Fibroblast of pulmonary artery (primary cell): ENCODE results near the gene MMP27.
"Not testable (repeated sequence)": the region's sequence is repeated elsewhere in the genome, so short reads cannot be mapped to it uniquely, and the experiment has no call there.

Experiments
- DNase-seq: peaks from one replicate; pipeline ENCODE4 v3.0.0-alpha.2; 2010; ENCODE audit warnings: low read depth
- H3K4me3 ChIP-seq: replicated peaks from 2 replicates; pipeline ENCODE4 v1.5.1; 2011; ENCODE audit warnings: low read depth, mild to moderate bottlenecking, control low read depth, low read length, moderate library complexity
- TF ChIP-seq, protein P1 (sequence below): IDR thresholded peaks from 2 replicates; pipeline ENCODE4 v1.5.1; 2011; ENCODE audit warnings: mild to moderate bottlenecking, control low read depth, low read length, inconsistent platforms; ENCODE audit errors: missing control alignments

Gene MMP27

DNA sequence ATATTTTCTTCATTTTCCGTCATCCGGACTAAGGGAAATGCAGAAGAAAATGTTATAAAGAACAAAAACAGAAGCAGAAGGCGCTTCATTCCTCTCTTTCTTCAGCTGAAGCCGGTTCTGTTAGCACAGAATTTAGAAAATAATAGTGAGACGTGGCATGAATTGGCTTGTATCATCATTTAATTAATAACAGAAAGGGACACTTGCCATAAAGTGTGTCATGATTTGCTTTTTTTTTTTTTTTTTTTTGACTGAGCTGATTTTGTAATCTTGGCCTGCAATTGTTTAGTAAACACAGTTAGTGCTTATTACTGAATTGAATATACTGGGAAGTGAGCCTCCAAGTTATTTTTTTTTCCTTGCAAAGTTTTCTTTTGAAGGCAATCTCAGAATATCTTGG lies at the start of gene MMP27:
Gene MMP27 (minus strand): TSS at position 144 of the 400 bp plus-strand sequence. CDS start 55 bp downstream, at position 89.
- DNase-seq, result no peak
- TF ChIP-seq, protein P1, sequence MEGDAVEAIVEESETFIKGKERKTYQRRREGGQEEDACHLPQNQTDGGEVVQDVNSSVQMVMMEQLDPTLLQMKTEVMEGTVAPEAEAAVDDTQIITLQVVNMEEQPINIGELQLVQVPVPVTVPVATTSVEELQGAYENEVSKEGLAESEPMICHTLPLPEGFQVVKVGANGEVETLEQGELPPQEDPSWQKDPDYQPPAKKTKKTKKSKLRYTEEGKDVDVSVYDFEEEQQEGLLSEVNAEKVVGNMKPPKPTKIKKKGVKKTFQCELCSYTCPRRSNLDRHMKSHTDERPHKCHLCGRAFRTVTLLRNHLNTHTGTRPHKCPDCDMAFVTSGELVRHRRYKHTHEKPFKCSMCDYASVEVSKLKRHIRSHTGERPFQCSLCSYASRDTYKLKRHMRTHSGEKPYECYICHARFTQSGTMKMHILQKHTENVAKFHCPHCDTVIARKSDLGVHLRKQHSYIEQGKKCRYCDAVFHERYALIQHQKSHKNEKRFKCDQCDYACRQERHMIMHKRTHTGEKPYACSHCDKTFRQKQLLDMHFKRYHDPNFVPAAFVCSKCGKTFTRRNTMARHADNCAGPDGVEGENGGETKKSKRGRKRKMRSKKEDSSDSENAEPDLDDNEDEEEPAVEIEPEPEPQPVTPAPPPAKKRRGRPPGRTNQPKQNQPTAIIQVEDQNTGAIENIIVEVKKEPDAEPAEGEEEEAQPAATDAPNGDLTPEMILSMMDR, result no peak
- no peak within 1 kb of the TSS for H3K4me3 ChIP-seq

- TF ChIP-seq, protein P1, result no peak
- H3K4me3 ChIP-seq, result no peak overlapping the region
- DNase-seq, result no peak
Observed at GRCh38 chr11:102753267-102753666, 47.7 kb upstream of the MMP27 start.

- no peak for DNase-seq
- H3K4me3 ChIP-seq, result no peak overlapping the region
- TF ChIP-seq, protein P1, result no peak
Observed at GRCh38 chr11:102751673-102752072, 46.1 kb upstream of the MMP27 start.

DNA sequence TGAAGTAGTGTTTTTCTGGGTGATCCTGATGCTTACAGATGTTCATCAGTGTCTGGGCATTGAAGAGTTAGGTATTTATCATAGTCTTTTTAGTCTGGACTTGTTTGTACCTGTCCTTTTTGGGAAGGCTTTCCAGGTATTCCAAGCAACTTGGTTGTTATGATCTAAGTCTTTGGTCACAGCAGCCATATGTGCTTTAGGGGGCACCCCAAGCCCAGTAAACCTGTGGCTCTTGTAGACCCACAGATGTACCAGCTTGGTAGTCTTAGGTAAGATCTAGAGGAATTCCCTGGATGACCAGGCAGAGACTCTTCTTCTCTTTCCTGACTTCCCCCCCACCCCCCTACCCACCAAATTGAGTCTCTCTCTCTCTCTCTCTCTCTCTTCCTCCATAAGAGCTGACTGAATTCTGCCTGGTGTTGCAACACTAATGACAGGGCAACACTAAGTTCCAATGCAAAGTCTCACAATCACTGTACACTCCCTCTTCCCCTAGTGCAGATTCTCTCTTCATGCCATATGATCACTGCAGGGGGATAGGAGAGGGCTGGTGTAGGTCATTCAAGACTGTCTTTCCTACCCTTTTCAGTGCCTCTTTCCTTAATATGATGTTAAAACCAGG lies 43.6 kb upstream of the MMP27 start:
- no peak overlapping the region for H3K4me3 ChIP-seq
- DNase-seq, result no peak

DNA sequence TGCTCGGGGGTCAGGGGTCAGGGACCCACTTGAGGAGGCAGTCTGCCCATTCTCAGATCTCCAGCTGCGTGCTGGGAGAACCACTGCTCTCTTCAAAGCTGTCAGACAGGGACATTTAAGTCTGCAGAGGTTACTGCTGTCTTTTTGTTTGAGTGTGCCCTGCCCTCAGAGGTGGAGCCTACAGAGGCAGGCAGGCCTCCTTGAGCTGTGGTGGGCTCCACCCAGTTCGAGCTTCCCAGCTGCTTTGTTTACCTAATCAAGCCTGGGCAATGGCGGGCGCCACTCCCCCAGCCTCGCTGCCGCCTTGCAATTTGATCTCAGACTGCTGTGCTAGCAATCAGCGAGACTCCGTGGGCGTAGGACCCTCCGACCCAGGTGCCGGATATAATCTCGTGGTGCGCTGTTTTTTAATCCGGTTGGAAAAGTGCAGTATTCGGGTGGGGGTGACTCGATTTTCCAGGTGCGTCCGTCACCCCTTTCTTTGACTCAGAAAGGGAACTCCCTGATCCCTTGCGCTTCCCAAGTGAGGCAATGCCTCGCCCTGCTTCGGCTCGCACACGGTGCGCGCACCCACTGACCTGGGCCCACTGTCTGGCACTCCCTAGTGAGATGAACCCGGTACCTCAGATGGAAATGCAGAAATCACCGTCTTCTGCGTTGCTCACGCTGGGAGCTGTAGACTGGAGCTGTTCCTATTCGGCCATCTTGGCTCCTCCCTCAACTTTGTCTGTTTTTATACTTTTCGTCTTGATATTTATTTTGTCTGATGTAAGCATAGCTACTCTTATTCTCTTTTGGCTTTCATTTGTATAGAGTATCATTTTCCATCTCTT lies 41.4 kb upstream of the MMP27 start:
- DNase-seq, result not testable (repeated sequence)
- H3K4me3 ChIP-seq, result peak overlapping the region; percentile 22

More for the DNA sequence above, 43.6 kb upstream of the MMP27 start:
- TF ChIP-seq, protein P1, result no peak

GRCh38 chr11:102734650-102735049 lies 29.1 kb upstream of the MMP27 start:
- no peak for DNase-seq
- TF ChIP-seq, protein P1, result no peak
- H3K4me3 ChIP-seq, result no peak overlapping the region

GRCh38 chr11:102733232-102733875 lies 27.8 kb upstream of the MMP27 start:
- DNase-seq, result peak; percentile 62
- H3K4me3 ChIP-seq, result no peak overlapping the region
- TF ChIP-seq, protein P1, result peak; percentile 85

- not testable (repeated sequence) for H3K4me3 ChIP-seq, DNase-seq
Observed at GRCh38 chr11:102730944-102731343, 25.4 kb upstream of the MMP27 start.
